ENCODE data around the gene ECE1.

DNA sequence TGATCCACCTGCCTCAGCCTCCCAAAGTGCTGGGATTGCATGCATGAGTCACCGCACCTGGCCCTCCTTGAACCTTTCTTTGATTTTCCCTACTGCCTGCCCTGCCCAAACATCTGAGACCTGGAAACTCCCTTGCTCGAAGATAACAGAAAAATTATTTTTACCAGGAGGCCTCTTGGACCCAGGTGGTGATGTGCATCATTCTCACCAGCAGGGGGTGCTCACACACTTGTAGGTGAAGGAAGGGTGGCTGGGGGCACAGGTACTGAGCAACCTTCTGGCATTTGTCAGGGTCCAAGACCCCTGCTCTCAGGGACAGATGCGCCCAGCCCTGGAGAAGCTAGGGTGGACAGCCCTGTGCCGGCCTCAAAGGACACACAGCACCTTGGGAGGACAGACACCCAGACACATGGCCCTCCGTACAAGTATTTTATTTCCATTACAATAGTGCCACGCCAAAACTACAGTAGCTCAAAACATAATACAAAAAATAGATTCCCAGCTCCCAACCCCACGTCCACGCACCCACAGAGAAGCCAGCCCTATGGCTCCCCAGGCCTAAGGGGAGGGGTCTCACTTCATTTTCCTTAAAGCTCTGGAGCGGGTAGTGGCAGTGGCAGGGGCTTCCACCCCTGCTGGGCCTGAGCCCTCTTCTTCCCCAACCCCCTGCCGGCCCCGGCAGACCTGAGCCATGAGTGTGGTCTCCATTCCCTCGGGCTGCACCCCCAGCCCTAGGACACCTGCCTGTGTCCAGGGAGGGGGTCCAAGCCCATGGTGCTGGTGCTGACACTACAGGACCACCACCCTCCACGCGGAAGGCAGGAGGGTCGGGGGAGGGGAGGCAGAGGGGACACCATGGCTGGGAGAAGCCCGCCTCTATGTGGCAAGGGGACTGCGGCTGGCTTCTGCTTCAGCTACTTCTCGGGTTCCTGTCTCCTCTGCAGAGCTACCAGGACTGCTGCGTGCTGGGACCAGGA is 73.1 kb downstream of the ECE1 start:
- TF ChIP-seq ELF4 (IDR thresholded peaks at IDR 0.05) (no peak), TARDBP (IDR thresholded peaks at IDR 0.05) (no peak), FOXA1 (IDR thresholded peaks at IDR 0.05) (no peak), SUZ12 (IDR thresholded peaks at IDR 0.05) (no peak), FOXK2 (IDR thresholded peaks at IDR 0.05) (no peak), ARNT (IDR thresholded peaks at IDR 0.05) (no peak), BHLHE40 (IDR thresholded peaks at IDR 0.05; ENCODE audit: borderline replicate concordance) (no peak), PKNOX1 (IDR thresholded peaks at IDR 0.05) (no peak), CTBP1 (IDR thresholded peaks at IDR 0.05; ENCODE audit: borderline replicate concordance) (no peak), FOXM1 (IDR thresholded peaks at IDR 0.05; ENCODE audit: borderline replicate concordance) (no peak), SP1 (IDR thresholded peaks at IDR 0.05) (no peak)

Data from HEK293T (cell line).